RWPE1 (cell line): ENCODE results near the gene PXT1.
"Not testable (repeated sequence)": the region's sequence is repeated elsewhere in the genome, so short reads cannot be mapped to it uniquely, and the experiment has no call there.

Experiments
- CTCF ChIA-PET: fragments of 350-600 bp; sonication (Branson Sonifier 250); formaldehyde crosslinking; extraction: SDS; loops from one replicate; lab custom pipeline; 2021; lab: Yijun Ruan, JAX
- POLR2A ChIA-PET: fragments of 400-600 bp; formaldehyde crosslinking; extraction: SDS; loops from one replicate; lab custom pipeline; 2020; ENCODE audit warnings: antibody characterized with exemption; ENCODE audit not compliant: low non-redundant PET; lab: Yijun Ruan, JAX
- DNase-seq: peaks from one replicate; pipeline ENCODE4 v3.0.0; 2012; ENCODE audit warnings: low spot score
- H3K27ac ChIP-seq: fragments of 450-650 bp; 2 replicates; pipeline ENCODE4 v1.5.1; 2017
- TF ChIP-seq, protein P1 (sequence below): fragments of 450-650 bp; conservative IDR thresholded peaks from 2 replicates; pipeline ENCODE4 v1.5.1; 2017; ENCODE audit warnings: low read depth, mild to moderate bottlenecking

PXT1 gene

DNA sequence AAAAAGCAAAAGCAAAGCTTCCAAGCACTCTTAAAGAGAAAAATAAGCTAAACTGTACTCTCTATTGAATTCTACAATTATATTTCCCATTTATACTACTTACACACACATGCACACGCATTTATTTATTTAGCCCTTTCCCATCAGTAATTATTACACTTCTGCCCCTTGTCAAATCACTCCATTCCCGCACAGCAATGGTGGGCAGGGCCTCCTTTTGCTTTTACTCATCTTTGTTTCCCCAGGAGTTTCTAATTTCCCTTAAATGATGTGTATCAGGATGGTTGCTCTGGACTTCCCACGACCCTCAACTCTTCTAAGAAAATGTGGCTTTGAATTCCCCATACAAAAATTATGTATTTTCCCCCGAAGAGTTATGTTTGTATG, 19.9 kb downstream of the PXT1 start:
- CTCF ChIA-PET: interaction anchor here (0.6 kb wide), 2 partner anchors 119 to 1381 kb away, joined by 4 to 5 read pairs; no protein-coding TSS in a partner anchor
- TF ChIP-seq, protein P1, sequence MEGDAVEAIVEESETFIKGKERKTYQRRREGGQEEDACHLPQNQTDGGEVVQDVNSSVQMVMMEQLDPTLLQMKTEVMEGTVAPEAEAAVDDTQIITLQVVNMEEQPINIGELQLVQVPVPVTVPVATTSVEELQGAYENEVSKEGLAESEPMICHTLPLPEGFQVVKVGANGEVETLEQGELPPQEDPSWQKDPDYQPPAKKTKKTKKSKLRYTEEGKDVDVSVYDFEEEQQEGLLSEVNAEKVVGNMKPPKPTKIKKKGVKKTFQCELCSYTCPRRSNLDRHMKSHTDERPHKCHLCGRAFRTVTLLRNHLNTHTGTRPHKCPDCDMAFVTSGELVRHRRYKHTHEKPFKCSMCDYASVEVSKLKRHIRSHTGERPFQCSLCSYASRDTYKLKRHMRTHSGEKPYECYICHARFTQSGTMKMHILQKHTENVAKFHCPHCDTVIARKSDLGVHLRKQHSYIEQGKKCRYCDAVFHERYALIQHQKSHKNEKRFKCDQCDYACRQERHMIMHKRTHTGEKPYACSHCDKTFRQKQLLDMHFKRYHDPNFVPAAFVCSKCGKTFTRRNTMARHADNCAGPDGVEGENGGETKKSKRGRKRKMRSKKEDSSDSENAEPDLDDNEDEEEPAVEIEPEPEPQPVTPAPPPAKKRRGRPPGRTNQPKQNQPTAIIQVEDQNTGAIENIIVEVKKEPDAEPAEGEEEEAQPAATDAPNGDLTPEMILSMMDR: no peak
- H3K27ac ChIP-seq: peak overlapping the region; percentile 87
- no peak for DNase-seq
- POLR2A ChIA-PET: interaction anchor here (0.8 to 1.3 kb wide), 2 partner anchors 19 to 36 kb away, joined by 3 to 4 read pairs; no protein-coding TSS in a partner anchor

DNA sequence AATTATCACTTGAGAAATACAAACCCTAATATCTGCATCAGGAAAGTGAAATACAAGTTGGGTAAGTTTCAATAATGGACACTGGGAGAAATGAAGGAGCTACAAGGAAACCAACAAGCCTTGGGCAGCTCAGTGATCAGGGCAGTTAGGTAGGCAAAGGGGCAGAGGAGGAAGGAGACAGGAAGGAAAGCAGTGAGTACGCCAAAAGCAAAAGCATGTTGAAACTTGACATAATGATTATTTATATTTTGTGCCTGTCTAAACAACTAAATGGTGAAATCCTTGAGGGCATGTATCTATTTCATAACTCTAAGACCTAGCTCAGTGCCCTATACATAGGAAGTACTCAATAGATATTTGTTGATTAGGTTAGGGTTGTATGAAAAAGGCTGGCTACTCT, 23.3 kb downstream of the PXT1 start:
- ChIA-PET POLR2A (no interaction called here), CTCF (interaction anchor here (0.6 to 0.8 kb wide), 2 partner anchors 20 to 39 kb away, joined by 3 read pairs; no protein-coding TSS in a partner anchor)
- no peak overlapping the region for H3K27ac ChIP-seq
- TF ChIP-seq, protein P1: no peak
- DNase-seq: peak; percentile 45

DNA sequence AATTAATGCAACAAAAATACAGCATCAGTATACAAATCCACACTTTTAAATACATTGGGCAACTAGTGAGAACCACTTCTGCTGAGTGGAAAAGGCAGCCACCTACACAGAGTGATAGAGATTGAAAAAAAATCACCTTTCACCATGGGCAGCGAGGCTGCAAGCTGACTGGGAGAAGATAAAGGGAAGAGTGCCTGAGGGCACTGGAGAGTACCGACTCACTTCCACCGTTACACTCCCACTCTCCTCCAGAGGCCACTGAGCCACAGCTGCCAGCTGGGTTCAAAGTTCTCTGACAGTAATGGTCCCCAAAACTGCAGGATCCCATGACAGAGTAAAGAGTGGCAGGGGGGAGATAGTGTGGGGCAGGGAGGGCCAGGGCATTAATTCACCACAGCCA, 24.1 kb downstream of the PXT1 start:
- TF ChIP-seq, protein P1: no peak
- DNase-seq: no peak
- CTCF ChIA-PET: interaction anchor here (0.6 to 0.8 kb wide), 2 partner anchors 20 to 29 kb away, joined by 3 to 8 read pairs; no protein-coding TSS in a partner anchor
- POLR2A ChIA-PET: no interaction called here
- H3K27ac ChIP-seq: no peak overlapping the region

- H3K27ac ChIP-seq: no peak overlapping the region
- TF ChIP-seq, protein P1: no peak
- CTCF ChIA-PET: no interaction called here
- POLR2A ChIA-PET: no interaction called here
- DNase-seq: no peak
Observed at GRCh38 chr6:36414481-36414880, 28.2 kb downstream of the PXT1 start.

GRCh38 chr6:36413489-36414480, 28.9 kb downstream of the PXT1 start:
- no peak for DNase-seq
- ChIA-PET POLR2A (no interaction called here), CTCF (no interaction called here)
- TF ChIP-seq, protein P1: no peak
- H3K27ac ChIP-seq: no peak overlapping the region

DNA sequence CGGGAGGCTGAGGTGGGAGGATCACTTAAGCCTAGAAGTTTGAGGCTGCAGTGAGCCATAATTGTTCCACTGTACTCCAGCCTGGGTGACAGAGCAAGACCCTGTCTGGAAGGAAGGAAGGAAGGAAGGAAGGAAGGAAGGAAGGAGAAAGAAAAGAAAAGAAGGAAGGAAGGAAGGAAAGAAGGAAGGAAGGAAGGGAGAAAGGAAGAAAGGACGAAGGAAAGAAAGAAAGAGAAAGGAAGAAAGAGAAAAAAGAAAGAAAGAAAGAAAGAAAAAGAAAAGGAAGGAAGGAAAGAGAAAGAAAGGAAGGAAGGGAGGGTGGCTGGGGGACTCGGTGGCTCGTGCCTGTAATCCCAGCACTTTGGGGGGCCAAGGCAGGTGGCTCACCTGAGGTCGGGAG, 32.9 kb downstream of the PXT1 start:
- POLR2A ChIA-PET, H3K27ac ChIP-seq, DNase-seq: not testable (repeated sequence)
- CTCF ChIA-PET: interaction anchor here (0.7 kb wide), 1 partner anchor 23 kb away, joined by 5 read pairs; no protein-coding TSS in a partner anchor
